HG03025 (cell line): Measurements from ENCODE around the gene S100A12.

ENCODE experiments used
- ATAC-seq: cut with Tn5 transposase; IDR thresholded peaks from one replicate; pipeline ENCODE4 v1.9.1; 2021; ENCODE audit warnings: mild to moderate bottlenecking, moderate library complexity; ENCODE audit not compliant: unreplicated experiment, low FRiP score

S100A12 gene

DNA sequence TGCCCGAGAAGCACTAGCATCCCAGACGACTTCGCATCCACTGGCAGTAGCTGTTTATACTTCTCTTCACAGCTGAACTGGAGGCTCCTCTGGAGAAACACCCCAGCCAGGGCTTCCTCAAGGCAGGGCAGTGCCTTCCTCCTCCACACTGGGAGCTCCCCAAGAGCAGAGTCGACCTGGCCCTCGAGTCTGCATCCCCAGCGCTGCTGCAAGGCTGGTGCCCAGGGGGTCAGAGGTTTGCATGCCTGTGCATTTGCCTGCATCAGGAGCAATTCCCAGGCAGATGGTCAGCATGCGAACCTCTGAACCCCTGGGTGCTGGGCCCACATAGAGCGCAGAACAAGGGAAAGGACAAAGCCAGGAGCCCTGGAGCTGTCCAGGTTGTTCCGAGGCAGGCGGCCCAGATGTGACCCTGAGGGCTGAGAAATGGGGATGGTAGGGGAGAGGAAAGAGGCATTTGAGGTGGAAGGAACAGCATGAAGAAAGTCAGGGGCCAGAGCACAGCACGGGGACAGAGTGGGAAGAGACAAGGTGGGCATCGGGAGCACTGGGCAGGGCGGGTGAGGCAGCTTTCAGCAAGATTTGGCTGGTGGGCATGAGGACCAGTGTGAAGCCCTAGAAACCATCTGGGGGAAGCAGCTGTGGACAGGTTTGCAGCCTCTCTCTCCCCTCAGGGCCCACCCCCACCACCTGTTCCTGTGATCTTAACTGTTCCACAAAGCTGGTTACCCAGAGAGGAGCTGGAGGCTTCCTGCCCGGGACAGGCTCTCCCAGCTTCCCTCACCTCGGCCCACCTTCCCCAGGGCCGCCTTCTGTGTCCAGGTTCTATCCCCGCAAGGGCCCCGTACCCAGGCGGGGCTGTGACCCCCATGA is 21.9 kb upstream of the S100A12 start:
- ATAC-seq, result no peak

DNA sequence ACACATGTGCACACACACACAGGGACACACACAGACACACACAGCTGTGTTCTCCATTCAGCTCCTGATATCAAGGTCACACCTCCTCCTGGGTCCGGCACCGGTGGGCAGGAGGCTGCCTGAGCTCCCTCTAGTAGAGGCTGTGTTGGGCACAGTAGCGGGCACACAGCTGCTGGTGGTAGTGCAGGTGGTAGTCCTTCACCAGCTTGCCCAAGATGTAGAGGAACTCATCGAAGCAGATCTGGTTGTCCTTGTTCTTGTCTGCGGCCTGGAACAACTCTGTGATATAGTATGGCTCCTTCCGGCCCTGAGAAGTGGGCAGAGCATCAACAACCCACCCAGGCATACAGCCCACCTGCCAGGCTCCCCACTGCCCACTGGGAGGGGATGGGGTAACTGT is 21.0 kb upstream of the S100A12 start:
- no peak for ATAC-seq

DNA sequence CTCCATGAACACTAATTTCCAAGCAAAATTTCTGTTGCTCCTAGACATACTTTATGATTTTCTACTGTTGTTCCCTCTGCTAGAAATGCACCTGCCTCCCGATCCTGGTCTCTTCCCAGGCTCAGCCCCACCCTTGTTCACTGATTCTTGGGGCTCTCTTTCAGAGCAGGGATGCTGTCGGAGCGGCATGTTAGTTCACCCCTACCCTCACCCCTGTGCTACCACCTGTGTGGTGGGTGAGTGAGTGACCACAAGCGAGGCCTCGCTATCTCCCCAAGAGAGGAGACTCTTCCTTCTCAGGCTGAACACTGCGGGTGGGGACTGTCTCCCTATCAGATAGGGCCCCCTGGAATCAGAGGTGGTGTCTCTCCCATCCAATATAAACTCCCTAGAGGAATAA is 20.4 kb upstream of the S100A12 start:
- ATAC-seq, result no peak

DNA sequence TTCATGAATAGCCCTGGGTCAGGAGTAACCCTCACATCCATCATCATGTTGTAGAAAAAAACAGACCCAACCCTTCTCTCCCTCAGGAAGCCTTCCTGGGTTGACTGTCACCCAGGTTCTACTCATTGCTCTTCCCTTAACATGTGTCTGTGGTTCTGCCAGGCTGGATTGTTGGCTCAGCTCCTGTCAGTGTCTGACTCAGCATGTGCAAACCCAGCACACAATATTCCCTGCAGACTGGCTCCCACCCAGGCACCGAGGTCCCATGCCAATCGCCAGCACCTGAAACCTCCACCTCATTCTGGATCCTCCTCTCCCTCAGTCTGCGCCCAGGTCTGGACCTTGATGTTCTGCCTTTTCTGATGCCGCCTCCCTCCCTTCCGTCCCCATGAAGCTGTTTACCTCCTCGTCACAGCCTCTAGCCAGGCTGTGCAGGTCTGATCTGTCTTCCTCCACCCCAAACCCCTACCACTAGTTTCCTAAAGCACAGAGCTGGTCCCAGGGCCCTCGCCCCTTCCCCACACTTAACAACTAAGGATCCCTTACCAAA is 19.8 kb upstream of the S100A12 start:
- no peak for ATAC-seq

- ATAC-seq, result no peak
Measured at GRCh38 chr1:153394391-153394790, 19.0 kb upstream of the S100A12 start.

DNA sequence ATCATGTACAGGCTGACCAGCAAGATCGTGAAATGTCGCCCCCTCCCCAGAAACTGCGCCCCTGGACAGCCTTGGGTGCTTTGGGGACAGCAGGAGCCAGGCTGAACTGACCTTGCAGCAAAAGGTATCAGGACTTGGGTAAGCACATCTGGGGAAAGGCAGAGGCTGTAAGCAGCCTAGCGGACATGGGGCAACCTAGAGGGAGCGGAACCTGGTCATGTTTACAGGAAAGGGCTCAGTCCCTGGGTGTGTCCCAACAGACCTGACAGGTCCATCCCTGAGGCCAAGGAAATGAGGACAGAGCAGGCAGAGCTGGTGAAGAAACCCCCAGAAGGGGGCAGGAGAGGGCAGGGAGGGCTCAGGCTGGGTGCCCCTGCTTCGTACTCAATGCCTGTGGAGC is 18.5 kb upstream of the S100A12 start:
- ATAC-seq, result no peak

GRCh38 chr1:153392822-153393221 is 17.4 kb upstream of the S100A12 start:
- ATAC-seq, result no peak

GRCh38 chr1:153392258-153392657 is 16.8 kb upstream of the S100A12 start:
- no peak for ATAC-seq

DNA sequence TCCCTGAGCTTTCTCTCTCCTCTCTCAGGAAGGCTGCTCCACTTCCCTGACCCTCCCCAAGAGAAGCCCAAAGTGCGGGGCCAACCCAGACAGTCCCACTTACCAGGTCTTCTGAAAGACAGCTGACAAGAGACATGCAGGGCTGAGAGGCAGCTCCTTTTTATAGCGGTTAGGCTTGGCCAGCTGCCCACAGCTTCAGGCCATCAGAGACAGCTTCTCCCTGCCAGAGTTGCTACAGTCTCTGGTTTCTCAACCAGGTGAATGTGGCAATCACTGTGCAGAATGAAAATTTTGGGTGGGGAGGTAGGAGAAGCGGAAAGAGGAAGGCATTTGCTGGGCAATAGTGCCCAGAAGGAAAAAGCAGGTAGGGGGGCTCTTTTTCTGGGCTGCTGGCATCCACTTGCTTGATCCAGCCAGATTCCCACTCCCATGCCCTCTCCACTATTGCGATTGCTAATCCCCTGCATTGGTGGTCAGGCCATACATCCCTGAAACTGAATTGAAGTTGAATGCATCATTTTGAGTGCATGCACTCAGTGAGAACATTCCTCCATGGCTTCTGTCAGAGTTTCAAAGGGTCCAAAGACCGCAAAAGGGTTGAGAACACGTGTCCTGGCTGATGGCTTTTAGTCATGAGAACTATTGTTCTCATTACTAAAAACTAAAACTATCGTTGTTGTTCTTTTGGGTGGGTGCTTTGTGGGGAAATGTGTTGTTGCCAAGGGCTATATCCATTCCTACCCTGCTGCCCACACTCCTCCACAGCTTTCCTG is 15.7 kb upstream of the S100A12 start, which contains the start of gene S100A8:
Gene S100A8 (minus strand): TSS at position 136 of the 773 bp plus-strand sequence. CDS start 538 bp downstream, outside the sequence.
- ATAC-seq, result no peak

- ATAC-seq, result no peak
Measured at GRCh38 chr1:153389973-153390879, 14.8 kb upstream of the S100A12 start.

GRCh38 chr1:153389401-153389800 is 14.0 kb upstream of the S100A12 start:
- ATAC-seq, result no peak

GRCh38 chr1:153387785-153388184 is 12.4 kb upstream of the S100A12 start:
- no peak for ATAC-seq

DNA sequence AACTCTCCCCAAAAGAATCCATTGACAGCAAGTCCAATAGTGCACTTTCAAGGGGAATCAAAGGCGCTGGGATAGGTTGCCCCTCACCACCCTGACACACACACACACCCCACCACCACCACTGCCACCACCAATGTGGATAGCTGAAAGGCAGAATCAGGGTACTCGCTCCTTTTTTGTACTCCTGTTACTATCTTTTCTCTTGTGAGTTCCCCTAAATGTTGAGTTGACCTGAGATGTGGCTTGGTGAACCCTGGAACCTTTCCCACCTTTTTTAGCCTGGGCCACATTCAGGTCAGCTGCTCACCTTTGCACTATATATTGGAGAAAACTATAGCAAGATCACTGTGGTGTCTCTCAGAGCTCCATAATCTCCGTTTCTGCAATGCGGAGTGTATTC is 11.6 kb upstream of the S100A12 start:
- no peak for ATAC-seq

GRCh38 chr1:153386500-153386901 is 11.1 kb upstream of the S100A12 start:
- no peak for ATAC-seq

- no peak for ATAC-seq
Measured at GRCh38 chr1:153384958-153385580, 9.6 kb upstream of the S100A12 start.

- ATAC-seq, result no peak
Measured at GRCh38 chr1:153380711-153381110, 5.3 kb upstream of the S100A12 start.

DNA sequence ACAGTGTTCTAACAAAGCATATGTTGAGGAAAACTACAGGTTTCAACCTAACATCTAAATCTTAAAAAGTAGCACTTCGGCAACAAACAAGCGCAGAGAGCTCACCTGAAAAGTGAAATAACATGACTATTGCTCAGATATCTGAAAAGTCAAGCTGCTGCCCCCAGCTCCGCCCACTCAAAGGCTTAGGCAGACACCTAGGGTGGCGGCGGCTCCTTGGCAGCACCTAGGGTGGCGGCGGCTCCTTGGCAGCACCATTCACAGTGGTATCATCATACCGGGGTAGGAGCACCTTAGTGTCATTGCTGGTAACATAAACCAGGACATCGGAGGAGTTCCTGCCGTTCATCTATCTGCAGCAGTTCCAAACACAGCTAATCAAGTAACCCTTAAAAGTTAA is 4.2 kb upstream of the S100A12 start:
- ATAC-seq, result no peak

- no peak for ATAC-seq
Measured at GRCh38 chr1:153374071-153374470, 1.4 kb downstream of the S100A12 start.

DNA sequence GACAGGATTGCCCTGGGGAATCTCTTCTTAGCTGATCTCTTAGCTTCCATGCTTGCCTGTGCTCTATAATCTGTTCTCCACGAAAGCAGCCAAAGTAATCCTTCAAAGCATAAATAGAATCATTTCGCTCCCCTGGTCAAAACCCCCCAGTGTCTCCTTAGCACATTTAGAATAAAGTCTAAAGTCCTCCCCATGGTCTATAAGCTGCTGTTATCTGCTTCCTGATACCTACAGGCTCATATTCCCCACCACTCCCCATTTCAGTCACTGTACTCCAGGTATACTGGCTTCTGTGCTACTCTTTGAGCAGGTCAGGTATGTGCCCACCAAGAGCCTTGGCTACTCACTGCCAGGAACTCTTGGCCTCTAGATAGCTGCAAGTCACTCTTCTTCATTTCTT is 2.9 kb downstream of the S100A12 start:
- no peak for ATAC-seq

DNA sequence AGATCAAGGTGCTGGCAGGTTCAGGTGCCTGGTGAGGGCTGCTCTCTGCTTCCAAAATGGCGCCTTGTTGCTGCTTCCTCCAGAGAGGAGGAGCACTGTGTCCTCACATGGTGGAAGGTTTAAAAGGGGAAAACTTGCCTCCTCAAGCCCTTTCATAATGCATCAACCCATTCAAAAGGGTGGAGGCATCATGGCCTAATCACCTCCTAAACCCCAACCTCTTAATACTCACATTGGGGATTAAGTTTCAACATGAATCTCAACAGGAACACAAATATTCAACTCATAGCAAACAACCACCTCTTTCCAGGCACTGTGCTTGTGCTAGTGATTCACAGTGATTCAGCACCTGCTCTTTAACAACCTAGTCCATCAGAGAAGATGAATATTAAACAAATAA is 4.2 kb downstream of the S100A12 start:
- ATAC-seq, result no peak
